ENCODE measurements around the gene RSPO4.

The RSPO4 gene

GRCh38 chr20:919491-919916, 82.6 kb downstream of the RSPO4 start:
- DNase-seq (ENCODE audit: low read depth, low spot score): no peak
- no peak for TF ChIP-seq CTCF (IDR thresholded peaks at IDR 0.05; ENCODE audit: insufficient read depth, low read length, missing control alignments)
- ChIA-PET POLR2A (no interaction called here), CTCF (no interaction called here)
- no peak overlapping the region for H3K4me3 ChIP-seq (ENCODE audit: low read depth, low read length)

DNA sequence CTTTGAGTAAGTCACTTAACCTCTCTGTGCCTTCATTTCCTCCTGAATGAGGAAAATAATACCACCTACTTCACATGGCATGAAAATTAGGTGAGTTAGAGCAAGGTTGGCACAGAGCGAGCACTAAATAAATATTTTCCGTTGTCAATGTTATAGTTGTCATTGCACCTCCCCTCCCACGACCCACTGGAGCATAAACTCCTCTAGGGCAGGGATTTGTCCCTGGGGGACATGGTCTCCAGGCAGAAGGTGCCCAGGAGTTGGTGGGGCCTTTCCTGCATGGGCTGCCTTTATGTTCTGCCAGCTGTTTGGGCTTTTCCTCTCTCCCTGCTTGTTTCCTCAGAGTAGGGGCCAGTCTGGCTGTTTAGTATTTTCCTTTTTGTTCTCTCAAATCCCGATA, 84.7 kb downstream of the RSPO4 start:
- DNase-seq (ENCODE audit: low read depth, low spot score): no peak
- TF ChIP-seq CTCF (IDR thresholded peaks at IDR 0.05; ENCODE audit: insufficient read depth, low read length, missing control alignments): no peak
- POLR2A ChIA-PET: no interaction called here
- CTCF ChIA-PET: no interaction called here
- no peak overlapping the region for H3K4me3 ChIP-seq (ENCODE audit: low read depth, low read length)

DNA sequence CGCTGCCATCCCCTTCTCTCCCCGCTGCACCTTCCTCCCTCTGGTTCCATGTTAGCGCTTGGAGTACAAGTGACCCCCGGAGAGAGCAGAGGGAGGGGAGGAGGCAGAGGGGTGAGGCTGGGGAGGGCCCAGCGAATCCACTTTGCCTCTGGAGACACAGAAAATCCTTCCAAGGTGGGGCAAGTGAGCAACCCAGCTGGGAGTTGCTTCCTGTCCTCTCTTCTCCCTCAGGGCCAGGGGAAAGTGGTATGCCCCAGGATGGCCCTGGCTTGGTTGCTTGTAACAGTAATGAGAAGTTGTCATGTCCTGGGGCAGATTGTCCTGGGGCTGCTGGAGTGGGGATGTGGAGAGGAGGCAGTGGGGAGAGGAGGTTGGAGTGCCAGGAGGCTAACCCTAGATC, 85.3 kb downstream of the RSPO4 start:
- POLR2A ChIA-PET: no interaction called here
- CTCF ChIA-PET: no interaction called here
- TF ChIP-seq CTCF (IDR thresholded peaks at IDR 0.05; ENCODE audit: insufficient read depth, low read length, missing control alignments): no peak
- DNase-seq (ENCODE audit: low read depth, low spot score): no peak
- H3K4me3 ChIP-seq (ENCODE audit: low read depth, low read length): no peak overlapping the region

DNA sequence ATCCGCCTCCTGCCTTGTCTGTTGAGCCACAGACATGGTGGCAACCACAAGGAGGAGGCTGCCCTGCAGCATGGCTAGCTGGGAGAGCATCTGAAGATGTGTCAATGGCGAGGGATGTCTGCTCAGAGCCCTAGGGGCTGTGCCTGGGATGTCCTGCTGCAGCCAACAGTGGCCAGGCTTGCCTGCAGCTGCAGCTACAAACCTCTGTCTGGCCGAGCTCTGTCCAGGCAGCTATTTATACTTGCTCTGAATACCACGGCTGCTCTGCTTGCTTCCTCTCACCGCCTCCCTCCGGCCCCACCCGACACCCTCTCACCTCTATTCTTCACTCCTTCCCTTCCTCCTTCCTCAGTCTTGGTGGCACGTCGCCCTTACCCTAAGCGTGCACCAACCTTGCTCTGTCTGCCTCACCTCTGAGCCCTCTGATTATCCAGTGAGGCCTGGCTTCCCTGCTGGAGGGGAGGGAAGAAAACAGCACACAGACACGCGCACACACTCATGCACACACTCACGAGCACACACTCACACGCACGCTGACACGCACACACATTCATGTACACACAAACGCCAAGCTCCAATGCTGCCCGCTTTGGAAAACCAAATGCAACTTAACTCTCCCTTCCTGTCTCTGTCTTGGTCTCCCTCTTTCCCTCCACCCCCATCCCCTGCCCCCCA, 85.8 kb downstream of the RSPO4 start, which contains the start of gene ANGPT4:
Gene ANGPT4, minus strand, starts transcription at position 210 of the 675 bp plus-strand sequence. Its CDS starts 120 bp downstream, at position 90.
- ChIA-PET POLR2A (no interaction called here), CTCF (no interaction called here)
- DNase-seq (ENCODE audit: low read depth, low spot score): no peak
- no peak within 1 kb of the TSS for H3K4me3 ChIP-seq (ENCODE audit: low read depth, low read length)
- no peak for TF ChIP-seq CTCF (IDR thresholded peaks at IDR 0.05; ENCODE audit: insufficient read depth, low read length, missing control alignments)

DNA sequence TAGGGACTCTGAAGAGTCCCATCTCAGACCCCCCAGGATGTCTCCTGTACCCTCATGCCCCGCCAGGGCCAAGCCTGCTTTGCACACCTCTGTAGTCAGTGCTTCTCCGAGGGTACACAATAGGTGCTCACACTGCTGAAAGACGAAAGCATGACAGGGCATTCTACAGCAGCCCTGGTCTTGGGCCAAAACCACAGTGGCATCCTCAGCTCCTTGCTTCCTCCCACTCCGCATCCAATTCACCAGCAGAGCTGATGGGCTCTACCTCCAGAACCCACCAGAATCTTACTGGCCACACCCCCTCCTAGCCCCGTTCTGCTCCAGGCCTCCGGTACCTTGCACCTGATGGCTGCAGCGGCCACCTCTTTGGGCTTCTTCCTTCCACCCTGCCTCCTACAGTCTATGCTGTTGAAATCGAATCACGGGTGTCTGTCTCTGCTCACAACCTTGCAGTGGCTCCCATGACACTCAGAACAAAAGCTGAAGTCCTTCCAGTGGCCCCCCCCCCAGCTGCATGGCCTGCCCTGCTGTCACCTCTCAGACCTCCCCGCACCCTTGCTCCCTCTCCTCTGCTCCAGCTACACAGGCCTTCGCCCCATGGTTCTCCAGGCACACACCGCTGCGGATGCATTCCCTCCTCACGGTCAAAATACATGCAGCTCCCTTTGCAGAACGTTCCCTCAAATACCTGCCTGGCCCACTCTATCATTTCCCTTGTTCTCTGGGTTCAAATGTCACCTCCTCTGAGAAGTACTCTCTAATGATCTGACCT, 87.2 kb downstream of the RSPO4 start:
- no peak overlapping the region for H3K4me3 ChIP-seq (ENCODE audit: low read depth, low read length)
- no peak for DNase-seq (ENCODE audit: low read depth, low spot score)
- no peak for TF ChIP-seq CTCF (IDR thresholded peaks at IDR 0.05; ENCODE audit: insufficient read depth, low read length, missing control alignments)
- POLR2A ChIA-PET: no interaction called here
- CTCF ChIA-PET: no interaction called here

- ChIA-PET POLR2A (no interaction called here), CTCF (interaction anchor here (0.9 kb wide), 1 partner anchor 42 kb away, joined by 3 read pairs; no protein-coding TSS in a partner anchor)
- DNase-seq (ENCODE audit: low read depth, low spot score): no peak
Observed at GRCh38 chr20:913306-913849, 88.7 kb downstream of the RSPO4 start.

More at GRCh38 chr20:913306-913849, 88.7 kb downstream of the RSPO4 start:
- TF ChIP-seq CTCF (IDR thresholded peaks at IDR 0.05; ENCODE audit: insufficient read depth, low read length, missing control alignments): no peak
- H3K4me3 ChIP-seq (ENCODE audit: low read depth, low read length): no peak overlapping the region

Data from AG04449 (cell line).